Ovary (tissue), 9 donors: Measurements from ENCODE around the gene MST1. TPM values are rescaled to one million over a fixed set of nuclear protein-coding genes. Genes with fewer than 3 reads are reported as not detected.

ENCODE experiments used
- DNase-seq, 5 donors: peaks; one replicate each; pipeline ENCODE4 v3.0.0-alpha.2; 2019 to 2020
- H3K27ac ChIP-seq, 2 donors: fragments of 200-600 bp; one replicate each; pipeline versions ENCODE4 v1.5.1 to v1.8.0; 2019 to 2022
- H3K27me3 ChIP-seq: fragments of 200-600 bp; one replicate; pipeline ENCODE4 v1.8.0; 2022
- H3K36me3 ChIP-seq: fragments of 200-600 bp; sonication (generic); one replicate; pipeline ENCODE4 v1.5.1; 2019
- H3K4me1 ChIP-seq: one replicate; pipeline ENCODE4 v1.8.1; 2013; ENCODE audit warnings: mild to moderate bottlenecking, moderate library complexity; ENCODE audit not compliant: insufficient read depth
- H3K4me3 ChIP-seq: fragments of 200-600 bp; sonication (generic); one replicate; pipeline ENCODE4 v1.5.1; 2017
- H3K9me3 ChIP-seq, 2 donors: fragments of 200-600 bp in 1 of 2; sonication (generic) in 1 of 2; one replicate each; pipeline versions ENCODE4 v1.5.1 to v1.8.1; 2013 to 2019; ENCODE audit warnings: mild to moderate bottlenecking in 1 of 2, moderate library complexity in 1 of 2
- CTCF ChIP-seq, 3 donors: fragments of 450-650 bp in 2 of 3; fragments of 200-600 bp in 1 of 3; IDR thresholded peaks; one replicate each; pipeline versions ENCODE4 v1.5.1 to v1.8.0; 2016 to 2022; ENCODE audit warnings: antibody characterized with exemption in 3 of 3, mild to moderate bottlenecking in 1 of 3
- EP300 ChIP-seq: sonication (generic); formaldehyde crosslinking; IDR thresholded peaks from one replicate; pipeline ENCODE4 v1.6.1; 2017; ENCODE audit warnings: antibody characterized with exemption
- POLR2A ChIP-seq: fragments of 450-650 bp; IDR thresholded peaks from one replicate; pipeline ENCODE4 v1.6.1; 2017; ENCODE audit warnings: antibody characterized with exemption, mild to moderate bottlenecking, moderate library complexity
- WGBS, 3 donors: extraction: QIAGEN DNeasy Blood & Tissue Kit in 1 of 3; methylation state at CpG; one replicate each; pipeline versions ENCODE4 v1.1.5 to v1.1.7; 2013 to 2017; 5-methylcytosine and 5-hydroxymethylcytosine counted together
- intact Hi-C, 4 donors: fragments of 100-400 bp; cut with DNase I; formaldehyde crosslinking; loops; one replicate each; pipeline versions ENCODE4 v1.11.0 to v1.15.1; 2022 to 2023
- polyA plus RNA-seq, 2 donors: library from polyadenylated mRNA; stranded (reverse); fragments of 200-250 nt in 1 of 2; fragments of 350-450 nt in 1 of 2; fragmentation: Illumina TruSeq in 1 of 2; extraction: RNeasy Lipid Tissue Mini Kit (QIAGEN cat#74804) in 1 of 2; gene quantifications; one replicate each; pipeline ENCODE4 v1.2.3, GENCODE V29; 2013 to 2014
- total RNA-seq, 7 donors: library from RNA; depleted of rRNA in 2 of 7; stranded (reverse); fragments of >200 nt in 2 of 7; fragmentation: NEBNext Ultra II Directional in 3 of 7; extraction: Animal tissue kit (Norgen Biotek cat#: 25700) in 3 of 7; gene quantifications; one replicate each; pipeline versions ENCODE4 v1.1.0 to v1.2.4, GENCODE V29; 2016 to 2023
- donor health status: DM: no; HTN: no; CAD: no; lungs with moderate emphysema.
- donor health status: DM: no; HTN: no; CAD: no.
- donor health status: Bipolar disorder and iron deficiency.
- donor health status: DM: yes; HTN: yes; CAD: no.
- donor health status: DM: no; HTN: no; CAD: no.
- donor health status: DM: yes; HTN: yes; CAD: no.

MST1 gene
- total and polyA plus RNA-seq, 9 donors = 3.5 to 91.0 (median 17.3) TPM

DNA sequence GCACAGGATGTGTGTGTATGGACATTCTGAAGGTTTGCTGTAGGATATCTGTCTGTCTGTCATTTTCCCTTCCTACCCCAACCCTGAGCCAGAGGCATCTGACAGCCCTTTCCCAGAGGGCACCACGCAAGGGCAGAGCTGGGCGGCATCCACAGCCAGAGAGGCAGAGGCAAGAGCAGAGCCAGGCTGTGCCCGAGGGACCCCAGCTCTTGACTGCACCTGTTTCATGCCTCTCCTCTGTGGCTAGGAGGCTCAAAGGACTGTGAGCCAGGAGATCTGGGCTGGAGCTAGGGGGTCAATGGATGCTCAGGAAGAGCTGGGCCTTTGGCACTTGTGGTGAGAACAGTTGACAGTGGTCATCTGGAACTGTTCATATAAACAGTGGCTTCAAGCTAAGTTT lies 19.9 kb downstream of the MST1 start:
- Histone ChIP-seq H3K27ac (no peak overlapping the region), H3K9me3 (no peaks in the 10 kb centered on the region), H3K4me3 (no peak overlapping the region), H3K36me3 (no peaks in the 10 kb centered on the region), H3K4me1 (peaks cover 5% of the 10 kb centered on the region), H3K27me3 (no peaks in the 10 kb centered on the region)
- DNase-seq = no peak
- no peak for TF ChIP-seq CTCF (IDR thresholded peaks at IDR 0.05)
- TF ChIP-seq POLR2A = no peak
- no peak for TF ChIP-seq EP300
- WGBS, 3 donors = 67 to 78% (median 67%) methylated on average over 3 of the region's 3 CpGs
- intact Hi-C loops = loop anchor here in 2 of 4 donors (5.0 kb wide), 2 partner anchors 112 to 122 kb away; no protein-coding TSS in a partner anchor

DNA sequence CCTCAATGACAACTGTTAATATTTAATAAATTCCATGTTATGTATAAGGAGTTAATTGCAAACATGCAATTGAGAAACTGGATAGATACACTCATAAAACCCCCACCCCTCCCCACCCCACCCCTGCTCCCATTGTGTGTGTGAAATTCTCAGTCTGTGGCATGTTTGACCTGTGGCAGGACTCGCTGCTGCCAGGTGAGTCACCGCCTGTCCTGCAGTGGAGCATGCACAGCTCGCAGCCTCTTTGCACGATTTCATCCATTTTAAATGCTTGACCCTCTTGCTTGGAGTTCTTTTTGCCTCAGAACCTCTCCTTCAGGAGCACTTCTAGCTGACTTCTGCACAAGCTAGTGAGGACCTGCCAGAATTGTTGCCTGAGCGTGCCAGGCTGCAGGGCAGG lies 20.4 kb downstream of the MST1 start:
- no peaks in the 10 kb centered on the region for H3K36me3 ChIP-seq
- 56 to 73% (median 57%) methylated on average over 5 of the region's 5 CpGs for WGBS, 3 donors
- no peak for TF ChIP-seq EP300
- no peak for TF ChIP-seq CTCF (IDR thresholded peaks at IDR 0.05)
- no peak for TF ChIP-seq POLR2A
- no peaks in the 10 kb centered on the region for H3K9me3 ChIP-seq
- intact Hi-C loops = loop anchor here in 2 of 4 donors (5.0 kb wide), 2 partner anchors 112 to 122 kb away; no protein-coding TSS in a partner anchor
- H3K4me1 ChIP-seq = peaks cover 5% of the 10 kb centered on the region
- no peak overlapping the region for H3K4me3 ChIP-seq
- no peaks in the 10 kb centered on the region for H3K27me3 ChIP-seq
- DNase-seq = no peak
- no peak overlapping the region for H3K27ac ChIP-seq

GRCh38 chr3:49668414-49668797 lies 20.9 kb downstream of the MST1 start:
- TF ChIP-seq POLR2A = no peak
- Histone ChIP-seq H3K4me3 (no peak overlapping the region), H3K9me3 (no peaks in the 10 kb centered on the region), H3K27ac (no peak overlapping the region), H3K27me3 (no peaks in the 10 kb centered on the region), H3K36me3 (no peaks in the 10 kb centered on the region), H3K4me1 (peaks cover 4% of the 10 kb centered on the region)
- DNase-seq = no peak
- 15 to 24% (median 24%) methylated on average over 5 of the region's 5 CpGs for WGBS, 3 donors
- intact Hi-C loops = loop anchor here in 2 of 4 donors (5.0 kb wide), 2 partner anchors 111 to 121 kb away; no protein-coding TSS in a partner anchor

GRCh38 chr3:49667701-49668413 lies 21.4 kb downstream of the MST1 start:
- Histone ChIP-seq H3K4me3 (no peak overlapping the region), H3K36me3 (no peaks in the 10 kb centered on the region), H3K27ac (no peak overlapping the region), H3K9me3 (no peaks in the 10 kb centered on the region), H3K27me3 (no peaks in the 10 kb centered on the region), H3K4me1 (no peaks in the 10 kb centered on the region)
- intact Hi-C loops = loop anchor here in 2 of 4 donors (5.0 kb wide), 2 partner anchors 111 to 121 kb away; no protein-coding TSS in a partner anchor
- WGBS, 3 donors = 68 to 72% (median 70%) methylated on average over 25 of the region's 25 CpGs
- no peak for DNase-seq
- TF ChIP-seq EP300 (no peak), CTCF (IDR thresholded peaks at IDR 0.05) (no peak)

DNA sequence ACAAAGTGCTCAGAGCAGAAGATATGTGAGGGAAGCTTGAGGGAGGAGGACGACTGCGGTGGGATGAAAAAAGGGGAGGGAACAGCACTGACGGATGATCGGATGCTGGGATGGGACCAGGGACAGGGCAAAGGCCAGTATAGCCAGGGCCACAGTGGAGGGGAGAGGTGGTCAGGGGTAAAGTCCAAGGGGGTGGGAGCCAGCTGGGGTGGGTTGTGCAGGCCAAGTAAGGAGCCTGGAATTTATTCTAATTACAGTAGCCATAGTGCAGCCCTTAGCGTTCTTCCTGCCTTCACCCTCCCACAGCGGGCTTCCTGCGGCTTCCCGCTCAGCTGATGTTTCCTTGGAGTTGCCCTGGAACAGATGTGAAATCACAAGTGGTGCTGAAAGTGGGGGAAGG lies 22.7 kb downstream of the MST1 start:
- Histone ChIP-seq H3K27ac (no peak overlapping the region), H3K4me3 (no peak overlapping the region), H3K27me3 (no peaks in the 10 kb centered on the region), H3K36me3 (no peaks in the 10 kb centered on the region), H3K9me3 (no peaks in the 10 kb centered on the region), H3K4me1 (no peaks in the 10 kb centered on the region)
- intact Hi-C loops = loop anchor here in 2 of 4 donors (5.0 kb wide), 2 partner anchors 109 to 119 kb away; no protein-coding TSS in a partner anchor
- TF ChIP-seq EP300 (no peak), POLR2A (no peak), CTCF (IDR thresholded peaks at IDR 0.05) (no peak)
- no peak for DNase-seq
- 10 to 11% (median 11%) methylated on average over 8 of the region's 8 CpGs for WGBS, 3 donors
